ENCODE results near the gene TMIE. TPM values are rescaled to one million over a fixed set of nuclear protein-coding genes. Genes with fewer than 3 reads are reported as not detected.

TMIE gene
- total and polyA plus RNA-seq, 4 donors = 0.32 to 0.71 (median 0.57) TPM

DNA sequence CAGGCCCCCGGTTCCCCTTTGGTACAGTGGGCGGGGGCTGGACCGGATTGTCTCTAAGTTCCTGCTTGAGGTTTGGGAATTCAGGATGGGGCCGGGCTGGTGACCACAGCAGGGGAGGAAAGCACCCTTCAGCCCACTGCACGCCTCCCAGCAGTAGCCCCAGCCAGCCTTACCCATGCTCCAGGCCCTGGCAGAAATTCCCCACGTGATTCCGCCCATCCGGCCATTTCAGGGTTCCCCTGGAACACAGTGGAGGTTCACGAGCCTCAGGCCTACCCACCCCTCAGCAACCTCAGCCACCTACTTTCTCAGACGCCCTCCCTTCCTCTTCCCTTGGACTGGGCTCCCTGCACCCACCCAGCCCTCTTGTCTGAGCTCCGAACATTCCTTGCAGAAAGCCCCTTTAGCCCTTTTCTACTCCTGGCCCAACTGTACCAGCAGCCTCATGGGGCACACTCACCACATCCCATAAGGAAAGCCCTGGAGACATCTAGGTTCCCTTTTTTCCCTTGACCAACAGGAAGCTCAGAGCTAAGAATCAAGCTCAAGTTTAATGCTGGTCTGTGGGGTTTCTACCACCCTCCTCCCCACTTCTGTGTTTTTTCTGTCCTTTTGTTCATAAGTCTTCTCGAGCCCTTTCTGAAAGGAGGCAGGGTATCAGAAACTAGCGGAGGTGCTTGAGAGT is 19.2 kb upstream of the TMIE start:
- Histone ChIP-seq H3K4me1 (ENCODE audit: control insufficient read depth in 5 of 5, insufficient read depth in 5 of 5, low read length in 5 of 5) (peaks cover 0 to 4% (median 0%) of the 10 kb centered on the region in 5 donors), H3K36me3 (ENCODE audit: control insufficient read depth in 4 of 4, insufficient read depth in 4 of 4, low read length in 4 of 4) (peaks cover 0 to 59% (median 0%) of the 10 kb centered on the region in 4 donors), H3K4me3 (no peak overlapping the region), H3K9ac (ENCODE audit: insufficient read depth in 1 of 2, low read length in 2 of 2) (no peak overlapping the region), H3K27me3 (ENCODE audit: control insufficient read depth in 3 of 3, insufficient read depth in 3 of 3, low read length in 2 of 3) (no peaks in the 10 kb centered on the region), H3K27ac (ENCODE audit: low read depth in 1 of 2, low read length in 1 of 2) (no peak overlapping the region), H3K9me3 (ENCODE audit: control insufficient read depth in 4 of 4, insufficient read depth in 3 of 4, low read length in 3 of 4) (no peaks in the 10 kb centered on the region)
- ATAC-seq (ENCODE audit: insufficient read depth, low FRiP score) (no peak), DNase-seq (no peak)
- WGBS, 2 donors = 57 to 78% methylated on average over 13 of the region's 13 CpGs
- TF ChIP-seq, protein P1, sequence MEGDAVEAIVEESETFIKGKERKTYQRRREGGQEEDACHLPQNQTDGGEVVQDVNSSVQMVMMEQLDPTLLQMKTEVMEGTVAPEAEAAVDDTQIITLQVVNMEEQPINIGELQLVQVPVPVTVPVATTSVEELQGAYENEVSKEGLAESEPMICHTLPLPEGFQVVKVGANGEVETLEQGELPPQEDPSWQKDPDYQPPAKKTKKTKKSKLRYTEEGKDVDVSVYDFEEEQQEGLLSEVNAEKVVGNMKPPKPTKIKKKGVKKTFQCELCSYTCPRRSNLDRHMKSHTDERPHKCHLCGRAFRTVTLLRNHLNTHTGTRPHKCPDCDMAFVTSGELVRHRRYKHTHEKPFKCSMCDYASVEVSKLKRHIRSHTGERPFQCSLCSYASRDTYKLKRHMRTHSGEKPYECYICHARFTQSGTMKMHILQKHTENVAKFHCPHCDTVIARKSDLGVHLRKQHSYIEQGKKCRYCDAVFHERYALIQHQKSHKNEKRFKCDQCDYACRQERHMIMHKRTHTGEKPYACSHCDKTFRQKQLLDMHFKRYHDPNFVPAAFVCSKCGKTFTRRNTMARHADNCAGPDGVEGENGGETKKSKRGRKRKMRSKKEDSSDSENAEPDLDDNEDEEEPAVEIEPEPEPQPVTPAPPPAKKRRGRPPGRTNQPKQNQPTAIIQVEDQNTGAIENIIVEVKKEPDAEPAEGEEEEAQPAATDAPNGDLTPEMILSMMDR (IDR thresholded peaks at IDR 0.05; ENCODE audit: control extremely low read depth, extremely low read depth) = no peak

DNA sequence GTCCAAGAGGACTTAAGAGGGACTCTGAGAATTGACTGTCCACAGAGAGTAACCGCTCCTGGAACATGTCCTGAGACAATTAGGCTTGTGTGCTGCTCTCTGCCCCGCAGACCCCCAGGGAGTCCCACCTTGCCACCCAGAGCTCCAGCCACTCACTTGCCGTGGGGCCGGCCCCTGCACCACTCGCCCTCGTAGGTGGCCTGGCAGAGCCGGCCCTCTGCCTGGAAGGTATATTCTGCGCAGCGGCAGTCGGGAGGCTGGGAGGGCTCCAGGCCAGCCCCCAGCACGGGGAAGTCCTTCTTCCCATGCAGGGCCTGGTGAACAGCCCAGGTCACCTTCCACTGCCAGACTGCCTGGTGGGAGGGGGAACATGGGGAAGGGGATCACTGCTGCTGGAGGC is 18.2 kb upstream of the TMIE start:
- Histone ChIP-seq H3K27ac (ENCODE audit: low read depth in 1 of 2, low read length in 1 of 2) (no peak overlapping the region), H3K36me3 (ENCODE audit: control insufficient read depth in 4 of 4, insufficient read depth in 4 of 4, low read length in 4 of 4) (peaks cover 0 to 57% (median 0%) of the 10 kb centered on the region in 4 donors), H3K9ac (ENCODE audit: insufficient read depth in 1 of 2, low read length in 2 of 2) (no peak overlapping the region), H3K27me3 (ENCODE audit: control insufficient read depth in 3 of 3, insufficient read depth in 3 of 3, low read length in 2 of 3) (no peaks in the 10 kb centered on the region), H3K9me3 (ENCODE audit: control insufficient read depth in 4 of 4, insufficient read depth in 3 of 4, low read length in 3 of 4) (no peaks in the 10 kb centered on the region), H3K4me1 (ENCODE audit: control insufficient read depth in 5 of 5, insufficient read depth in 5 of 5, low read length in 5 of 5) (no peaks in the 10 kb centered on the region), H3K4me3 (no peak overlapping the region)
- TF ChIP-seq, protein P1 (IDR thresholded peaks at IDR 0.05; ENCODE audit: control extremely low read depth, extremely low read depth) = no peak
- DNase-seq = no peak
- 91 to 93% methylated on average over 11 of the region's 11 CpGs for WGBS, 2 donors
- no peak for ATAC-seq (ENCODE audit: insufficient read depth, low FRiP score)

DNA sequence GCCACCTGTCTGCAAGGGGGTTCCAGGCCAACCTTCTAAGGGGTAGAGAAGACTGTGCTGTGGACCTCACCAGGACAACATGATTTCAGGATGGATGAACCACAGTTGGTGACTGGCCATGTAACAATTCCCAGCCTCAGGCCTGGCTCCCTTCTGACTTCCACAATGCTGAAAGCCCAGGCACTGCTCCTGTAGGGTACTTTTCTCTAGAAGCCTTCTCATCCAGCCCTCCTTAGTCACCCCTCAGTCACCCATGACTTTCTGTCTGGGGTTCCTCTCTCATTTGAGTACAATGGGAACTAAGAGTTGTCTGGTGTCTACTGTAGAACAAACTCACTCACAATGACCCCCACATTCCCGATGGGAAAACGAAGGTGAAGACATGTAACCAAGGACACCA is 16.3 kb upstream of the TMIE start:
- WGBS, 2 donors = 93 to 100% methylated on average over 2 of the region's 2 CpGs
- Histone ChIP-seq H3K36me3 (ENCODE audit: control insufficient read depth in 4 of 4, insufficient read depth in 4 of 4, low read length in 4 of 4) (peaks cover 0 to 55% (median 0%) of the 10 kb centered on the region in 4 donors), H3K4me1 (ENCODE audit: control insufficient read depth in 5 of 5, insufficient read depth in 5 of 5, low read length in 5 of 5) (peaks cover 0 to 7% (median 0%) of the 10 kb centered on the region in 5 donors), H3K9ac (ENCODE audit: insufficient read depth in 1 of 2, low read length in 2 of 2) (no peak overlapping the region), H3K4me3 (no peak overlapping the region), H3K27me3 (ENCODE audit: control insufficient read depth in 3 of 3, insufficient read depth in 3 of 3, low read length in 2 of 3) (no peaks in the 10 kb centered on the region), H3K27ac (ENCODE audit: low read depth in 1 of 2, low read length in 1 of 2) (no peak overlapping the region), H3K9me3 (ENCODE audit: control insufficient read depth in 4 of 4, insufficient read depth in 3 of 4, low read length in 3 of 4) (no peaks in the 10 kb centered on the region)
- ATAC-seq (ENCODE audit: insufficient read depth, low FRiP score) = no peak
- TF ChIP-seq, protein P1 (IDR thresholded peaks at IDR 0.05; ENCODE audit: control extremely low read depth, extremely low read depth) = no peak
- no peak for DNase-seq
